GM21360 (cell line): ENCODE results near the gene ITPKB.
"Not testable (repeated sequence)": the region's sequence is repeated elsewhere in the genome, so short reads cannot be mapped to it uniquely, and the experiment has no call there.

ENCODE experiments used
- ATAC-seq: cut with Tn5 transposase; IDR thresholded peaks from one replicate; pipeline ENCODE4 v1.9.1; 2021; ENCODE audit warnings: mild to moderate bottlenecking, moderate library complexity; ENCODE audit not compliant: unreplicated experiment

ITPKB gene

GRCh38 chr1:226606311-226607267 is 132.5 kb downstream of the ITPKB start:
- ATAC-seq = no peak

- ATAC-seq = no peak
Measured at GRCh38 chr1:226605318-226605950, 133.6 kb downstream of the ITPKB start.

GRCh38 chr1:226604560-226605317 is 134.3 kb downstream of the ITPKB start:
- no peak for ATAC-seq

GRCh38 chr1:226603858-226604559 is 135.1 kb downstream of the ITPKB start:
- no peak for ATAC-seq

- no peak for ATAC-seq
Measured at GRCh38 chr1:226603022-226603857, 135.8 kb downstream of the ITPKB start.

GRCh38 chr1:226602186-226603021 is 136.7 kb downstream of the ITPKB start:
- no peak for ATAC-seq

- no peak for ATAC-seq
Measured at GRCh38 chr1:226601456-226601855, 137.6 kb downstream of the ITPKB start.

GRCh38 chr1:226600254-226600653 is 138.8 kb downstream of the ITPKB start:
- ATAC-seq = no peak

GRCh38 chr1:226599636-226600238 is 139.3 kb downstream of the ITPKB start:
- no peak for ATAC-seq

- not testable (repeated sequence) for ATAC-seq
Measured at GRCh38 chr1:226598955-226599354, 140.1 kb downstream of the ITPKB start.

- no peak for ATAC-seq
Measured at GRCh38 chr1:226598455-226598849, 140.6 kb downstream of the ITPKB start.

GRCh38 chr1:226597616-226598454 is 141.2 kb downstream of the ITPKB start:
- ATAC-seq = no peak

GRCh38 chr1:226596531-226597165 is 142.4 kb downstream of the ITPKB start:
- ATAC-seq = no peak

GRCh38 chr1:226593541-226593940 is 145.5 kb downstream of the ITPKB start:
- no peak for ATAC-seq

- no peak for ATAC-seq
Measured at GRCh38 chr1:226590614-226591013, 148.5 kb downstream of the ITPKB start.

- ATAC-seq = no peak
Measured at GRCh38 chr1:226589008-226589733, 149.9 kb downstream of the ITPKB start.

GRCh38 chr1:226588484-226588883 is 150.6 kb downstream of the ITPKB start:
- ATAC-seq = no peak
